ENCODE measurements around the gene PPIE. TPM values are rescaled to one million over a fixed set of nuclear protein-coding genes. Genes with fewer than 3 reads are reported as not detected.

Gene PPIE
- total and polyA plus RNA-seq, 2 experiments from 2014 or later = 27.8 to 51.9 TPM

DNA sequence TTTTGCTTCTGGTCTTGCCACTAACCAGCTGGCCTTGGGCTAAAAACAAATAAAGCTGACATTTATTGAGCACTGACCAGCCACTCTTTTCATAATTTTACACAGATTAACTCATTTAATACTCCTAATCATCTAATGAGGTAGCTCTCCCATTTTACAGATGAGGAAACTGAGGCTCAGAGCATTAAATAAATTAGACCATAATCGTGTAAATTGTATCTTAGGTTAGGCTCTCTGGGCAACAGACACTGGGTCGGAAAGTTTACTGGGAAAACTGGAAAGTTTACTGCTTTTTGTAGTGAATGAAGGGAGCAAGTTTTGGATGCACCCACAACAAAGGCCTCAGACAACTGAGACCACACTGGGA lies 42.6 kb downstream of the PPIE start:
- H3K27me3 Mint-ChIP-seq (ENCODE audit: insufficient read depth, low read depth, poor library complexity) = peaks cover 24% of the 10 kb centered on the region
- Histone ChIP-seq H3K36me3 (ENCODE audit: insufficient read depth) (no peaks in the 10 kb centered on the region), H3K4me3 (no peak overlapping the region)

More for the DNA sequence above, 42.6 kb downstream of the PPIE start:
- Mint-ChIP-seq H3K4me1 (peaks cover 4% of the 10 kb centered on the region; the same call in 2 of the 3 replicates), H3K36me3 (ENCODE audit: low read depth) (no peaks in the 10 kb centered on the region), H3K27ac (no peak overlapping the region), H3K4me3 (no peak overlapping the region), H3K9me3 (no peaks in the 10 kb centered on the region)
- Histone ChIP-seq H3K9me2 (ENCODE audit: insufficient read depth) (no peaks in the 10 kb centered on the region), H3K79me2 (replicated peaks; ENCODE audit: insufficient read depth) (no peaks in the 10 kb centered on the region), H3K4me2 (no peak overlapping the region), H4K20me1 (replicated peaks; ENCODE audit: insufficient read depth) (no peaks in the 10 kb centered on the region), H3K27ac (ENCODE audit: low read depth) (no peak overlapping the region), H2AFZ (no peak overlapping the region), H3F3A (replicated peaks; ENCODE audit: low read depth) (no peaks in the 10 kb centered on the region), H3K4me1 (ENCODE audit: insufficient read depth) (no peaks in the 10 kb centered on the region), H3K27me3 (ENCODE audit: insufficient read depth) (peaks cover 27% of the 10 kb centered on the region)
- no peak for ATAC-seq
- no peak for DNase-seq (ENCODE audit: low spot score)
- TF ChIP-seq POLR2AphosphoS5 (IDR thresholded peaks at IDR 0.05; ENCODE audit: low read depth) (no peak), ZNF114 (CRISPR knock-in tag; IDR thresholded peaks at IDR 0.05) (no peak), NANOG (IDR thresholded peaks at IDR 0.05; ENCODE audit: borderline replicate concordance) (no peak), JUNB (IDR thresholded peaks at IDR 0.05; ENCODE audit: unreplicated experiment) (no peak), STAT1 (IDR thresholded peaks at IDR 0.05; ENCODE audit: unreplicated experiment) (no peak), ZNF331 (CRISPR knock-in tag; IDR thresholded peaks at IDR 0.05; ENCODE audit: low read depth) (no peak), EZH2phosphoT487 (IDR thresholded peaks at IDR 0.05; ENCODE audit: unreplicated experiment) (no peak), CREB1 (CRISPR knock-in tag; IDR thresholded peaks at IDR 0.05; ENCODE audit: low read depth) (no peak), EZH2 (IDR thresholded peaks at IDR 0.05; ENCODE audit: low read depth, unreplicated experiment) (no peak)
- TF ChIP-seq, protein P1, sequence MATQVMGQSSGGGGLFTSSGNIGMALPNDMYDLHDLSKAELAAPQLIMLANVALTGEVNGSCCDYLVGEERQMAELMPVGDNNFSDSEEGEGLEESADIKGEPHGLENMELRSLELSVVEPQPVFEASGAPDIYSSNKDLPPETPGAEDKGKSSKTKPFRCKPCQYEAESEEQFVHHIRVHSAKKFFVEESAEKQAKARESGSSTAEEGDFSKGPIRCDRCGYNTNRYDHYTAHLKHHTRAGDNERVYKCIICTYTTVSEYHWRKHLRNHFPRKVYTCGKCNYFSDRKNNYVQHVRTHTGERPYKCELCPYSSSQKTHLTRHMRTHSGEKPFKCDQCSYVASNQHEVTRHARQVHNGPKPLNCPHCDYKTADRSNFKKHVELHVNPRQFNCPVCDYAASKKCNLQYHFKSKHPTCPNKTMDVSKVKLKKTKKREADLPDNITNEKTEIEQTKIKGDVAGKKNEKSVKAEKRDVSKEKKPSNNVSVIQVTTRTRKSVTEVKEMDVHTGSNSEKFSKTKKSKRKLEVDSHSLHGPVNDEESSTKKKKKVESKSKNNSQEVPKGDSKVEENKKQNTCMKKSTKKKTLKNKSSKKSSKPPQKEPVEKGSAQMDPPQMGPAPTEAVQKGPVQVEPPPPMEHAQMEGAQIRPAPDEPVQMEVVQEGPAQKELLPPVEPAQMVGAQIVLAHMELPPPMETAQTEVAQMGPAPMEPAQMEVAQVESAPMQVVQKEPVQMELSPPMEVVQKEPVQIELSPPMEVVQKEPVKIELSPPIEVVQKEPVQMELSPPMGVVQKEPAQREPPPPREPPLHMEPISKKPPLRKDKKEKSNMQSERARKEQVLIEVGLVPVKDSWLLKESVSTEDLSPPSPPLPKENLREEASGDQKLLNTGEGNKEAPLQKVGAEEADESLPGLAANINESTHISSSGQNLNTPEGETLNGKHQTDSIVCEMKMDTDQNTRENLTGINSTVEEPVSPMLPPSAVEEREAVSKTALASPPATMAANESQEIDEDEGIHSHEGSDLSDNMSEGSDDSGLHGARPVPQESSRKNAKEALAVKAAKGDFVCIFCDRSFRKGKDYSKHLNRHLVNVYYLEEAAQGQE (IDR thresholded peaks at IDR 0.05; ENCODE audit: unreplicated experiment) = no peak
- TF ChIP-seq, protein P2, sequence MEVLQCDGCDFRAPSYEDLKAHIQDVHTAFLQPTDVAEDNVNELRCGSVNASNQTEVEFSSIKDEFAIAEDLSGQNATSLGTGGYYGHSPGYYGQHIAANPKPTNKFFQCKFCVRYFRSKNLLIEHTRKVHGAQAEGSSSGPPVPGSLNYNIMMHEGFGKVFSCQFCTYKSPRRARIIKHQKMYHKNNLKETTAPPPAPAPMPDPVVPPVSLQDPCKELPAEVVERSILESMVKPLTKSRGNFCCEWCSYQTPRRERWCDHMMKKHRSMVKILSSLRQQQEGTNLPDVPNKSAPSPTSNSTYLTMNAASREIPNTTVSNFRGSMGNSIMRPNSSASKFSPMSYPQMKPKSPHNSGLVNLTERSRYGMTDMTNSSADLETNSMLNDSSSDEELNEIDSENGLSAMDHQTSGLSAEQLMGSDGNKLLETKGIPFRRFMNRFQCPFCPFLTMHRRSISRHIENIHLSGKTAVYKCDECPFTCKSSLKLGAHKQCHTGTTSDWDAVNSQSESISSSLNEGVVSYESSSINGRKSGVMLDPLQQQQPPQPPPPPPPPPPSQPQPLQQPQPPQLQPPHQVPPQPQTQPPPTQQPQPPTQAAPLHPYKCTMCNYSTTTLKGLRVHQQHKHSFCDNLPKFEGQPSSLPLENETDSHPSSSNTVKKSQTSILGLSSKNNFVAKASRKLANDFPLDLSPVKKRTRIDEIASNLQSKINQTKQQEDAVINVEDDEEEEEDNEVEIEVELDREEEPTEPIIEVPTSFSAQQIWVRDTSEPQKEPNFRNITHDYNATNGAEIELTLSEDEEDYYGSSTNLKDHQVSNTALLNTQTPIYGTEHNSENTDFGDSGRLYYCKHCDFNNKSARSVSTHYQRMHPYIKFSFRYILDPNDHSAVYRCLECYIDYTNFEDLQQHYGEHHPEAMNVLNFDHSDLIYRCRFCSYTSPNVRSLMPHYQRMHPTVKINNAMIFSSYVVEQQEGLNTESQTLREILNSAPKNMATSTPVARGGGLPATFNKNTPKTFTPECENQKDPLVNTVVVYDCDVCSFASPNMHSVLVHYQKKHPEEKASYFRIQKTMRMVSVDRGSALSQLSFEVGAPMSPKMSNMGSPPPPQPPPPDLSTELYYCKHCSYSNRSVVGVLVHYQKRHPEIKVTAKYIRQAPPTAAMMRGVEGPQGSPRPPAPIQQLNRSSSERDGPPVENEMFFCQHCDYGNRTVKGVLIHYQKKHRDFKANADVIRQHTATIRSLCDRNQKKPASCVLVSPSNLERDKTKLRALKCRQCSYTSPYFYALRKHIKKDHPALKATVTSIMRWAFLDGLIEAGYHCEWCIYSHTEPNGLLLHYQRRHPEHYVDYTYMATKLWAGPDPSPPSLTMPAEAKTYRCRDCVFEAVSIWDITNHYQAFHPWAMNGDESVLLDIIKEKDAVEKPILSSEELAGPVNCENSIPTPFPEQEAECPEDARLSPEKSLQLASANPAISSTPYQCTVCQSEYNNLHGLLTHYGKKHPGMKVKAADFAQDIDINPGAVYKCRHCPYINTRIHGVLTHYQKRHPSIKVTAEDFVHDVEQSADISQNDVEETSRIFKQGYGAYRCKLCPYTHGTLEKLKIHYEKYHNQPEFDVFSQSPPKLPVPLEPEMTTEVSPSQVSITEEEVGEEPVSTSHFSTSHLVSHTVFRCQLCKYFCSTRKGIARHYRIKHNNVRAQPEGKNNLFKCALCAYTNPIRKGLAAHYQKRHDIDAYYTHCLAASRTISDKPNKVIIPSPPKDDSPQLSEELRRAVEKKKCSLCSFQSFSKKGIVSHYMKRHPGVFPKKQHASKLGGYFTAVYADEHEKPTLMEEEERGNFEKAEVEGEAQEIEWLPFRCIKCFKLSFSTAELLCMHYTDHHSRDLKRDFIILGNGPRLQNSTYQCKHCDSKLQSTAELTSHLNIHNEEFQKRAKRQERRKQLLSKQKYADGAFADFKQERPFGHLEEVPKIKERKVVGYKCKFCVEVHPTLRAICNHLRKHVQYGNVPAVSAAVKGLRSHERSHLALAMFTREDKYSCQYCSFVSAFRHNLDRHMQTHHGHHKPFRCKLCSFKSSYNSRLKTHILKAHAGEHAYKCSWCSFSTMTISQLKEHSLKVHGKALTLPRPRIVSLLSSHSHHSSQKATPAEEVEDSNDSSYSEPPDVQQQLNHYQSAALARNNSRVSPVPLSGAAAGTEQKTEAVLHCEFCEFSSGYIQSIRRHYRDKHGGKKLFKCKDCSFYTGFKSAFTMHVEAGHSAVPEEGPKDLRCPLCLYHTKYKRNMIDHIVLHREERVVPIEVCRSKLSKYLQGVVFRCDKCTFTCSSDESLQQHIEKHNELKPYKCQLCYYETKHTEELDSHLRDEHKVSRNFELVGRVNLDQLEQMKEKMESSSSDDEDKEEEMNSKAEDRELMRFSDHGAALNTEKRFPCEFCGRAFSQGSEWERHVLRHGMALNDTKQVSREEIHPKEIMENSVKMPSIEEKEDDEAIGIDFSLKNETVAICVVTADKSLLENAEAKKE (CRISPR knock-in tag; IDR thresholded peaks at IDR 0.05) = no peak
- TF ChIP-seq, protein P3, sequence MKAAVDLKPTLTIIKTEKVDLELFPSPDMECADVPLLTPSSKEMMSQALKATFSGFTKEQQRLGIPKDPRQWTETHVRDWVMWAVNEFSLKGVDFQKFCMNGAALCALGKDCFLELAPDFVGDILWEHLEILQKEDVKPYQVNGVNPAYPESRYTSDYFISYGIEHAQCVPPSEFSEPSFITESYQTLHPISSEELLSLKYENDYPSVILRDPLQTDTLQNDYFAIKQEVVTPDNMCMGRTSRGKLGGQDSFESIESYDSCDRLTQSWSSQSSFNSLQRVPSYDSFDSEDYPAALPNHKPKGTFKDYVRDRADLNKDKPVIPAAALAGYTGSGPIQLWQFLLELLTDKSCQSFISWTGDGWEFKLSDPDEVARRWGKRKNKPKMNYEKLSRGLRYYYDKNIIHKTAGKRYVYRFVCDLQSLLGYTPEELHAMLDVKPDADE (IDR thresholded peaks at IDR 0.05) = no peak
- TF ChIP-seq, protein P4, sequence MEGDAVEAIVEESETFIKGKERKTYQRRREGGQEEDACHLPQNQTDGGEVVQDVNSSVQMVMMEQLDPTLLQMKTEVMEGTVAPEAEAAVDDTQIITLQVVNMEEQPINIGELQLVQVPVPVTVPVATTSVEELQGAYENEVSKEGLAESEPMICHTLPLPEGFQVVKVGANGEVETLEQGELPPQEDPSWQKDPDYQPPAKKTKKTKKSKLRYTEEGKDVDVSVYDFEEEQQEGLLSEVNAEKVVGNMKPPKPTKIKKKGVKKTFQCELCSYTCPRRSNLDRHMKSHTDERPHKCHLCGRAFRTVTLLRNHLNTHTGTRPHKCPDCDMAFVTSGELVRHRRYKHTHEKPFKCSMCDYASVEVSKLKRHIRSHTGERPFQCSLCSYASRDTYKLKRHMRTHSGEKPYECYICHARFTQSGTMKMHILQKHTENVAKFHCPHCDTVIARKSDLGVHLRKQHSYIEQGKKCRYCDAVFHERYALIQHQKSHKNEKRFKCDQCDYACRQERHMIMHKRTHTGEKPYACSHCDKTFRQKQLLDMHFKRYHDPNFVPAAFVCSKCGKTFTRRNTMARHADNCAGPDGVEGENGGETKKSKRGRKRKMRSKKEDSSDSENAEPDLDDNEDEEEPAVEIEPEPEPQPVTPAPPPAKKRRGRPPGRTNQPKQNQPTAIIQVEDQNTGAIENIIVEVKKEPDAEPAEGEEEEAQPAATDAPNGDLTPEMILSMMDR (conservative IDR thresholded peaks at IDR 0.05; ENCODE audit: low read depth in 2 of 2) = no peak
